Pancreas (tissue), 10 donors: ENCODE results near the gene INPP4B. TPM values are rescaled to one million over a fixed set of nuclear protein-coding genes. Genes with fewer than 3 reads are reported as not detected.

Experiments used
- ATAC-seq, 4 donors: fragments of 200-7000 bp; cut with Tn5 transposase; one replicate each; pipeline versions ENCODE4 v1.8.0 to v1.9.1; 2020; ENCODE audit warnings: mild to moderate bottlenecking in 4 of 4, moderate library complexity in 4 of 4
- DNase-seq, 6 donors: peaks; one replicate each; pipeline ENCODE4 v3.0.0-alpha.2; 2020
- FAIRE-seq: peaks from 2 replicates; lab custom pipeline; 2012; peaks lifted over from hg19 to GRCh38; lab: Jason Lieb, UNC
- H3K27ac ChIP-seq, 4 donors: fragments of 200-600 bp; sonication (generic); 1 replicate in 3 of 4; 2 replicates in 1 of 4; pipeline versions ENCODE4 v1.5.0 to v1.8.0; 2020
- H3K27me3 ChIP-seq, 4 donors: fragments of 200-600 bp; one replicate each; pipeline ENCODE4 v1.8.0; 2021
- H3K36me3 ChIP-seq, 3 donors: fragments of 200-600 bp; sonication (generic) in 1 of 3; one replicate each; pipeline versions ENCODE4 v1.5.0 to v1.8.0; 2020 to 2021
- H3K4me1 ChIP-seq, 3 donors: fragments of 200-600 bp; one replicate each; pipeline ENCODE4 v1.8.0; 2021
- H3K4me3 ChIP-seq, 4 donors: fragments of 200-600 bp; sonication (generic) in 2 of 4; one replicate each; pipeline versions ENCODE4 v1.5.0 to v1.8.0; 2020 to 2021
- H3K9me3 ChIP-seq, 4 donors: fragments of 200-600 bp; one replicate each; pipeline ENCODE4 v1.8.0; 2021
- WGBS, 2 donors: extraction: QIAGEN DNeasy Blood & Tissue Kit; methylation state at CpG; one replicate each; pipeline ENCODE4 v1.1.7; 2013; 5-methylcytosine and 5-hydroxymethylcytosine counted together
- intact Hi-C, 3 donors: fragments of 100-400 bp; cut with DNase I; formaldehyde crosslinking; loops; one replicate each; pipeline versions ENCODE4 v1.11.1 to v1.14.2; 2022
- polyA plus RNA-seq, 2 donors: library from polyadenylated mRNA; stranded (reverse); fragments of 200-250 nt; gene quantifications; one replicate each; pipeline ENCODE4 v1.2.3, GENCODE V29; 2013
- total RNA-seq, 6 donors: library from RNA; stranded (reverse); fragmentation: NEBNext Ultra II Directional in 4 of 6; extraction: Animal tissue kit (Norgen Biotek cat#: 25700) in 4 of 6; gene quantifications; one replicate each; pipeline versions ENCODE4 v1.2.1 to v1.2.4, GENCODE V29; 2021 to 2023
- TF ChIP-seq, protein P1 (sequence below), 4 donors: fragments of 200-600 bp; sonication (generic) in 3 of 4; IDR thresholded peaks; one replicate each; pipeline versions ENCODE4 v1.5.0 to v1.8.0; 2021; ENCODE audit warnings: antibody characterized with exemption in 4 of 4
- donor health status: healthy with polysubstance abuse.
- donor health status: DM: no; HTN: no; CAD: no; lungs with moderate emphysema.
- donor health status: DM: no; HTN: no; CAD: no.
- donor health status: control.
- donor health status: control.
- donor health status: Bipolar disorder and iron deficiency.
- donor health status: DM: yes; HTN: yes; CAD: no.
- donor health status: DM: no; HTN: no; CAD: no.
- donor health status: DM: no; HTN: no; CAD: no.
- donor health status: DM: yes; HTN: yes; CAD: no.

The INPP4B gene
- total and polyA plus RNA-seq, 8 donors = 1.2 to 12.9 (median 5.5) TPM

DNA sequence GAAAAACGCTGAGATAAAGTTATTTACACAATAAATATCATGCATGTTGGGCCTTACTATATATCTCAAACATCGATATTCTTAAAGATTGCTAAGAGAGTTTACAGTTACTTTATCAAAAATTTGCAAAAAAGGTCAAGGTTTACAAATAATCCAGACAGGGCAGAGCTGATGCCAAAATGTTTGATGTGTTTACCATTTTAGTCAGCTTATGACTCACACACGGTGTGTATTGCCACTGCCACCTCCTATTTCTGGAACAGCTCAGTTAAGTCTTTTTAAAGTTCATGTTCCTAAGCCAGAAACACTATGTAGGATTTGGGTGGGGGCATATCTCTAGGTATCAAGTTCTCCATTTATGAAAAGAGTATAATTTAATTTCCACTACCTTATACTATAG is 580.6 kb downstream of the INPP4B start:
- H3K4me3 ChIP-seq = no peak overlapping the region
- H3K27ac ChIP-seq = peak overlapping the region in 2 of 4 donors; percentile 49 to 75
- ATAC-seq = peak; percentile 96 to 98 (median 97)
- WGBS, 2 donors = 9 to 13% methylated on average over 3 of the region's 3 CpGs
- no peaks in the 10 kb centered on the region for H3K27me3 ChIP-seq
- FAIRE-seq = no peak
- peaks cover 4 to 25% (median 17%) of the 10 kb centered on the region in 3 donors for H3K4me1 ChIP-seq
- TF ChIP-seq, protein P1, sequence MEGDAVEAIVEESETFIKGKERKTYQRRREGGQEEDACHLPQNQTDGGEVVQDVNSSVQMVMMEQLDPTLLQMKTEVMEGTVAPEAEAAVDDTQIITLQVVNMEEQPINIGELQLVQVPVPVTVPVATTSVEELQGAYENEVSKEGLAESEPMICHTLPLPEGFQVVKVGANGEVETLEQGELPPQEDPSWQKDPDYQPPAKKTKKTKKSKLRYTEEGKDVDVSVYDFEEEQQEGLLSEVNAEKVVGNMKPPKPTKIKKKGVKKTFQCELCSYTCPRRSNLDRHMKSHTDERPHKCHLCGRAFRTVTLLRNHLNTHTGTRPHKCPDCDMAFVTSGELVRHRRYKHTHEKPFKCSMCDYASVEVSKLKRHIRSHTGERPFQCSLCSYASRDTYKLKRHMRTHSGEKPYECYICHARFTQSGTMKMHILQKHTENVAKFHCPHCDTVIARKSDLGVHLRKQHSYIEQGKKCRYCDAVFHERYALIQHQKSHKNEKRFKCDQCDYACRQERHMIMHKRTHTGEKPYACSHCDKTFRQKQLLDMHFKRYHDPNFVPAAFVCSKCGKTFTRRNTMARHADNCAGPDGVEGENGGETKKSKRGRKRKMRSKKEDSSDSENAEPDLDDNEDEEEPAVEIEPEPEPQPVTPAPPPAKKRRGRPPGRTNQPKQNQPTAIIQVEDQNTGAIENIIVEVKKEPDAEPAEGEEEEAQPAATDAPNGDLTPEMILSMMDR (IDR thresholded peaks at IDR 0.05) = no peak
- H3K36me3 ChIP-seq = no peaks in the 10 kb centered on the region
- DNase-seq = peak in 3 of 6 donors; percentile 46 to 52 (median 51)
- intact Hi-C loops = no loop called here
- H3K9me3 ChIP-seq = no peaks in the 10 kb centered on the region

DNA sequence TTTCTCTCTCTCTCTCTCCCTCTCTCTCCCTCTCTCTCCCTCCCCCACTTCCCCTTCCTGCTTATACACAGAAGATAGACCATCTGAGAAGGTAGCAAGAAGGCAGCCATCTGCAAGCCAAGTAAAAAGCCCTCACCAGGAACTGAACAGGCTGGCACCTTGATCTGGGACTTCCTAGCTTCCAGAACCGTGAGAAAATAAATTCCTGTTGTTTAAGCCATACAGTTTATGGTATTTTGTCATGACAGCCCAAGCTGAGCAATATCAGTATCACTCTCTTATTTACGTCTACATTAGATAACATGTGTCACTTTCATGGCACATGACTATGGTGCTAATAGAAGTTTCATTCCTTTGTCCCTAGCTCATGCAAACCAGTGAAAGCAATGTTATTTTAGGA is 581.1 kb downstream of the INPP4B start:
- intact Hi-C loops = no loop called here
- TF ChIP-seq, protein P1 (IDR thresholded peaks at IDR 0.05) = no peak
- FAIRE-seq = no peak
- no peaks in the 10 kb centered on the region for H3K27me3 ChIP-seq
- peak in 1 of 6 donors; percentile 9 for DNase-seq
- peaks cover 4 to 25% (median 17%) of the 10 kb centered on the region in 3 donors for H3K4me1 ChIP-seq
- ATAC-seq = peak; percentile 74 to 83 (median 80)
- WGBS, 2 donors = 28 to 29% methylated on average over 2 of the region's 2 CpGs
- H3K9me3 ChIP-seq = no peaks in the 10 kb centered on the region
- H3K4me3 ChIP-seq = no peak overlapping the region
- H3K27ac ChIP-seq = peak overlapping the region in 3 of 4 donors; percentile 4 to 75 (median 49)
- no peaks in the 10 kb centered on the region for H3K36me3 ChIP-seq

DNA sequence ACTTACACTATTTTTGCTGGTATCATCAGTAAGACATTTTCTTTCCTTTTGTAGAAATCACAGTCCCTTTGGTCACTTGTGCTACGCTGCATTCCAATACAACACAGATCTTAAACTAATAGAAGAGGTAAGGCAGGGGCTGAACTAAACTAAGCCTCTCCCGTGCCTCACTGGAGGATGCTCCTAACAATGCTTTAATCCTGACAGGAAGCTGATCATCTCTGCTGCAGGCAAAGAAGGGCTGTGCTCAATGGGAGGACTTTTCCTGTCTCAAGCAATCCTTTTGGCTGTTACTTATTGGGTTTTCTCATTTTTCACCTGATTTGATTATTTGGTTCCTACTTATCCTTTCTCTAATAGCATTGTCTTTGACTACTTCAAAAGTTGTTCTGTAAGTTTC is 583.1 kb downstream of the INPP4B start:
- intact Hi-C loops = no loop called here
- 87 to 96% methylated on average over 2 of the region's 2 CpGs for WGBS, 2 donors
- no peak for FAIRE-seq

DNA sequence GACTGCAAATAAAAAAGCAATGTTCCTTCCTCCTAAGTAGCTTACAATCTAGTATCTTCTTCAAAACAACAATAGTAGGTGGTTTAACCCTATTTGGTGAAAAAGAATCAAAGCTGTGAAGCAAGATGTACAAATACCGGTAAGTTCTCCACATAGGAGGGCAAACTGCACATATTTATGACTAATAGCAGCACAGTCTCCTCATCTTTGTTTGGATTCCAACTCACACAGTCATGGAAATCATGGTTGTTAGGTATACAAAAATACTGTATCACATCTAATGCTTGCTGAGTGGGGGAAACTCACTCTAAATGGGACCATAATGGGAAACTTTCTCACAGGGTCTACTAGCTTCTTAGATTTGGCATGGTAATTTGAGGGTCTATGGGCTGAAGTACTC is 597.2 kb downstream of the INPP4B start:
- FAIRE-seq = no peak
- H3K27ac ChIP-seq = no peak overlapping the region

More for the DNA sequence above, 583.1 kb downstream of the INPP4B start:
- DNase-seq (no peak), ATAC-seq (no peak)
- no peak overlapping the region for H3K27ac ChIP-seq
- no peaks in the 10 kb centered on the region for H3K9me3 ChIP-seq
- H3K4me3 ChIP-seq = no peak overlapping the region
- H3K36me3 ChIP-seq = no peaks in the 10 kb centered on the region
- H3K4me1 ChIP-seq = peaks cover 4 to 25% (median 17%) of the 10 kb centered on the region in 3 donors
- TF ChIP-seq, protein P1 (IDR thresholded peaks at IDR 0.05) = no peak
- no peaks in the 10 kb centered on the region for H3K27me3 ChIP-seq

DNA sequence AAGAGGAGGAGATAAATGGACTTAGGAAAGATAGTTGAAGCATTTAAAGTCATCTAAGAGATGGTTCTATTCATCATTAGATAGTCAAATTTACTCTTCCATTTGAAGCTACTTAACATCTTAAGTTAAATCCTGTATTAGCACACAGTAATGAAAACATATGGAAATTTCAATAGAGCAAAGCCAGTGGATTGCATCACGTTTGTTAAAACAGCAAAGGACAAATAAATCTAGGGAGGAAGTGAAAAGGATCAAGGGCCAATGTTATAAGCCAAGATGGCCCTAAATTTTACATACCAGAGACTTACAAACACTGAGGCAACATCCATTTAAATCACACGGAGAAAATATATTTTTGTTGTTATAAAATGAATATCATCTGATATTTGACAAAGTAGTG is 602.8 kb downstream of the INPP4B start:
- TF ChIP-seq, protein P1 (IDR thresholded peaks at IDR 0.05) = no peak
- WGBS, 2 donors = 75 to 90% methylated on average over 2 of the region's 2 CpGs
- DNase-seq (no peak), FAIRE-seq (no peak), ATAC-seq (no peak)
- Histone ChIP-seq H3K27ac (no peak overlapping the region), H3K27me3 (no peaks in the 10 kb centered on the region), H3K9me3 (no peaks in the 10 kb centered on the region), H3K4me3 (no peak overlapping the region), H3K36me3 (no peaks in the 10 kb centered on the region), H3K4me1 (no peaks in the 10 kb centered on the region)
- intact Hi-C loops = no loop called here

More for the DNA sequence above, 597.2 kb downstream of the INPP4B start:
- ATAC-seq (no peak), DNase-seq (no peak)
- Histone ChIP-seq H3K27me3 (no peaks in the 10 kb centered on the region), H3K36me3 (no peaks in the 10 kb centered on the region), H3K4me1 (no peaks in the 10 kb centered on the region), H3K9me3 (no peaks in the 10 kb centered on the region), H3K4me3 (no peak overlapping the region)
- 94 to 97% methylated on average over 1 of the region's 1 CpG for WGBS, 2 donors
- TF ChIP-seq, protein P1 (IDR thresholded peaks at IDR 0.05) = no peak
- intact Hi-C loops = no loop called here
